SW 1271 (cell line): ENCODE measurements around the gene KLK6.
"Not testable (repeated sequence)": the region's sequence is repeated elsewhere in the genome, so short reads cannot be mapped to it uniquely, and the experiment has no call there.

Source experiments
- DNase-seq, 2 experiments: peaks; one replicate each; lab custom pipeline; 2025; lab: John Stamatoyannopoulos, UW

KLK6 gene

GRCh38 chr19:50992666-50993035, 23.3 kb upstream of the KLK6 start:
- no peak for DNase-seq

- not testable (repeated sequence) for DNase-seq
These were observed 15.0 kb upstream of the KLK6 start for GRCh38 chr19:50984416-50984815.

- DNase-seq: no peak
These were observed 14.4 kb upstream of the KLK6 start, which contains the start of gene KLK7 for GRCh38 chr19:50983625-50984292. Gene KLK7, minus strand, starts transcription at chr19:50983917. Its CDS starts 1,518 bp downstream, at chr19:50982399.

GRCh38 chr19:50982186-50982585, 12.8 kb upstream of the KLK6 start:
- no peak for DNase-seq

- no peak for DNase-seq
These were observed 12.3 kb upstream of the KLK6 start for GRCh38 chr19:50981587-50982146.

GRCh38 chr19:50980208-50980607, 10.8 kb upstream of the KLK6 start:
- no peak for DNase-seq

- DNase-seq: no peak
These were observed 10.4 kb upstream of the KLK6 start for GRCh38 chr19:50979758-50980157.

GRCh38 chr19:50978772-50979390, 9.5 kb upstream of the KLK6 start:
- DNase-seq: no peak

- no peak for DNase-seq
These were observed 8.2 kb upstream of the KLK6 start for GRCh38 chr19:50977626-50978025.

- no peak for DNase-seq
These were observed 6.4 kb upstream of the KLK6 start for GRCh38 chr19:50975766-50976165.

GRCh38 chr19:50974702-50975556, 5.5 kb upstream of the KLK6 start:
- DNase-seq: no peak

- no peak for DNase-seq
These were observed 3.5 kb upstream of the KLK6 start for GRCh38 chr19:50972795-50973376.

GRCh38 chr19:50969810-50970209, 419 bp upstream of the KLK6 start:
- not testable (repeated sequence) for DNase-seq

- no peak for DNase-seq
These were observed 527 bp downstream of the KLK6 start for GRCh38 chr19:50968716-50969412.

- DNase-seq: no peak
These were observed 1.3 kb downstream of the KLK6 start for GRCh38 chr19:50967929-50968715.

- DNase-seq: no peak
These were observed 5.1 kb downstream of the KLK6 start for GRCh38 chr19:50964266-50964665.

- no peak for DNase-seq
These were observed 6.0 kb downstream of the KLK6 start for GRCh38 chr19:50963381-50963780.

- DNase-seq: no peak
These were observed 7.1 kb downstream of the KLK6 start for GRCh38 chr19:50962245-50962644.

- peak in 1 of 2 experiments; percentile 22 for DNase-seq
These were observed 9.5 kb downstream of the KLK6 start for GRCh38 chr19:50959731-50960500.

- DNase-seq: no peak
These were observed 11.8 kb downstream of the KLK6 start for GRCh38 chr19:50957587-50957986.
